GM21528 (cell line): ENCODE results near the gene HTR1B.

Source experiments
- ATAC-seq: cut with Tn5 transposase; IDR thresholded peaks from one replicate; pipeline ENCODE4 v1.9.1; 2021; ENCODE audit warnings: mild to moderate bottlenecking, moderate library complexity; ENCODE audit not compliant: unreplicated experiment, low FRiP score

The HTR1B gene

DNA sequence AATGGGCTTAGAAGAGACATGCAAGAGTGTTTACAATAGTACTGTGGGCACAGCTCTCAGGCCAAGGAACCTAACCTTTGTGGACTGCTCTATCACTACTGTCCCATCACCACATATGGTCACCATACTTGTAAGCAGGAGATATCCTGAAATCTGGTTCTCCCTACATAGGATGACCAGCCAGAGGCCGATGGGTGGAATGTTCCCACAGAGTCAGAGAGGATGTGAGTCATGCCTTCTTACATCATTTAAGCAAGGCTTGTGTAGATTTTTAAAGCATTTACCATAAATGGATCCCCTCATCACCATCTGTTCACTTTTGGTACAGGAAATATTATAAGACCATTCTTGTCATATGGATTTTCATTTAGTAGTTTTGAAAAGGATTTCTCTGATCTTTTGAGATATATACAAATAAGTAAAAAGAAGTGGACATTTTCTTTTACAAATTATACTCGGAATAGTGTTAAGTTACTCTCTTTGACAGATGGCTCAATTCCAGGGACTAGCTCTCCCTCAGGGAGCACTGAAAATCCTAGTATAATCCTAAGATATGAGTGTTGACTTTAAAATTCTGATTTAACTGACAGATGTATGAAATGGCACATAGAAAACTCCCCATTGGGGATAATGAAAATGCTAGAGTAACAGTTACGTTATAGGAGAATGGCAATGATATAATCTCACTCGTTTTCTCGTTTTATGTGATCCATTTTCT, 6.6 kb downstream of the HTR1B start:
- no peak for ATAC-seq

DNA sequence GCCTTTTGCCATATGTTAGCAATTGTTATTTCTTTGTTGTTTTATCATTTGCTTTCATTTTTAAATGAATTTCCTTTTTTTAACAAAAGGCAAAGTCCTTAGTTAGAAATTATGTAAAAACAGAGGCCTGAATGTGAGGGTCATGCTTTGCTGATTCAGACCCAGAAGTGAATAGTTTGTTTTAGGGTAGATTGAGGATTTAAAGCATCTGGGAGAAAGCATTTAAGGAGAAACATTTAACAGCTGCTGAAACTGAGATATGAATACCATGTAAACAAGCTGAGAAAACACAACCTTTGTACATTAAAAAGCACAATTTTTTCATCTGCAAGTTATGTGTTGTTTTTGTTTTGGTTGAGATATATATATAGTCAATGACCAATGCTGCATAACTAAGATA, 8.0 kb downstream of the HTR1B start:
- no peak for ATAC-seq

DNA sequence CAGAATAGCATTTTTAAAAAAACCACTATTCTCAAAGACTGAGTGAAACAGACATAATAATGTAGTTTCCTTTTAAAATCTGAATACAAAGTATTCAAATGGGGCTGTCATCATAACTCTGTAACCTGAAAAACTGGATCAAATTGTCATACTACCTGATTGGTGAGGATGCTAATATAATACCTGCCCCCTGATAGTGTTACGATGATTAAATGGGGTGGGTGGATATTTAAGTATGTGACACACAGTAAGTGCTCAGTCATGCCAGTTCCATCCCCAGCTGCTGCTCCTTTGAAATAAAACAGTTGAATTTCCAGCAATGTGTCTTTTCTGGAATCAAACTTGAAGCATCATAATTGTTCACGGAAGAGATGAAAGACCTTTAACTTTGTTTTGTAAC, 8.9 kb downstream of the HTR1B start:
- ATAC-seq = no peak

DNA sequence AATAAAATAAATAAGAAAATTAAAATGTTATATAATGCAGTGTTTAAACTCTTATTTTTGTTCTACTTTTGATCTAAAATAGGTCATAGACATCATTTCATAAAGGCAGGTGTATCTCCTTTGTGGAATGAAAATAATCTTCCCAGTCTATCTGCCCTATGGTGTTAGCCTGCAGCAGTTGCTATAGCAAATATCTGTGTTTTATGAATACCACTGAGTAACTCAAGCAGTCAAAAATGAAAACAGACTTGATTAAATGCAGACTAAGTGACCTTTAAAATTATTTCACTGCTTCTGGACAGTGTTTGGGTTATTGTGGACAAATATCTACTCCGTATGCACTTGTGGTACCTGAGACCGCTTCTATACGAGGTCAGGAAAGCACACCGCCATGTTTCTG, 11.8 kb downstream of the HTR1B start:
- ATAC-seq = no peak

DNA sequence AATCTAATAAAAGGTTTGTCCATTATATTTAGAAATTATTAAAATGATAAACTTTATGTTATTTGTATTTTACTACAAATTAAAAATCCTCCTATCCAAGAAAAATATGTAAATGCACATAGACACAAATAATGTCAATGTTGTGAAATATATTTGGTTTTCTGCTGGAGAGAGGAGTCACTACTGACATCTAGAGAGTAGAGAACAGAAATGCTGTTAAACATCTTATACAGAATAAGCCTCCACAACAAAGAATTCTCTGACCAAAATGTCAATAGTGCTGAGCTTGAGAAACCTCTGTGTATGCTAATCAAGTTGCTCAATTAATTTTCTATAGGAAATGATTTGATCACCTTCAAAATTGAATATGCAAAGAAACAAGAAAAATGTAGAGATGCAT, 12.4 kb downstream of the HTR1B start:
- no peak for ATAC-seq

DNA sequence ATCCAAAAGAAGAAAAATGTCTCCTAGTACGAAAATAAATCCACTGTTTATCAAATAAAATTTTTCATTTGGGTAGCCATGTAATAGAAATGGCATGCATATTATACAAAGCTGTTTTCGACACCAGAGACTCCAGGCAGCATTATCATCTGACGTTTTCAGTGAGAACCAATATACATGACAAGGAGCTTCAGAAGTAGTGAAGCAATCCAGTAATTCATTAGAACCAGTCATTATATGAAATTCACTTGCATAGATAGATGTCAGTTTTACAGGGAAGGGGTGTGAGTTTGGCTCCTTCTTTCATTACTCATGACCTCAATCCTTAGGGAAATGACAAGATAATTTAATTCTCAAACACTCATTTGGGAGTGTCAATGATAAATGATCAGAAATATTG, 14.7 kb downstream of the HTR1B start:
- no peak for ATAC-seq

DNA sequence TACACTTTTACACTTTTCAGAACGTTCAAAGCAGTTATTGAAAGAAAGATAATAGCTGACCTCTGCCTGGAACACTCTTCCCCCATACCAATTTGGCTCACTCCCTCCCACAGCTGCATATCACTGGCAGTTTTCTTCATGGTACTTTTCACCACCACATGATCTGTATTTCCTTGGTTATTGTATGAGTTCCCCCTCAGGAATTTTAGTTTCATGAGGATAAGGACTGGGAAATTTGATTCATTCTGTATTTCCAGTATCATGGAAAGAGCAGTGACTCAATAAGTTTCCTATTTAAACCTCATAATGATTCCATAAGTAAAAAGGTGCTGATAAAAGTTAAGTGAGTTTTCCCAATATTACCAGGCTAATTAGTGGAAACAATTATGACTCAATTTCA, 16.0 kb downstream of the HTR1B start:
- no peak for ATAC-seq

DNA sequence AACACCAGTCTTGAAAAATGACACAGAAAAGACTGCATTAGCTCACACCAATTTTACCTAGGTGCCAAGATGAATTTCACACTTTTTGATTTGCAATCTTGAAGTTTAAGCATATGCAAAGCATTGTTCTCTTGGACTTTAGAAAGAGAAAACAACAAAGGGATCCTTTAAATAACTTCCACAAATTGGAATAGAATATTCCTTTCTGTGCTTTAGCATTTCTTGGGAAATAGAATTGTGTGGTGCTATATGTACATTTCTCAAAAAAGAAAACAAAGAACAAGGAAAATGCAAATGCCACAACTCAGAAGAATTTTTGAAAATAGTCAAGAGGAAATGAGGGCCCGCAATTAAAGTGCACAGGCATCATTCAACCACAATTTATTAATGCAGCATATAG, 17.0 kb downstream of the HTR1B start:
- ATAC-seq = no peak

DNA sequence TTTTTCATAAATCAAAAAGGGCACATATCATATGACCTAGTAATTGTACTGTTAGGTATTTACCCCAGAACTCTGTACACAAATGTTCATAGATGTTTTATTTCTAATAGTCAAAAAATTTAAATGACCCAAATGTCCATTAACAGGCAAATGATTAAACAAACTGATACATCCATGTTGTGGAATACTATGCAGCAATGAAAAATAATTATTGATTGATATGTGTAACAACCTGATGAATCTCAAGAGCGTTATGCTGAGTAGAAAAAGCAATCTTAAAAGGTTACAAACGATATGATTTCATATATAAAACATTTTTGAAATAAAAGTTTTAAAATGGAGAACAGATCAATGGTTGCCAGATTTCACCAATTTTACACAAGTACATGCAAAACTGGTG, 18.1 kb downstream of the HTR1B start:
- ATAC-seq = no peak

DNA sequence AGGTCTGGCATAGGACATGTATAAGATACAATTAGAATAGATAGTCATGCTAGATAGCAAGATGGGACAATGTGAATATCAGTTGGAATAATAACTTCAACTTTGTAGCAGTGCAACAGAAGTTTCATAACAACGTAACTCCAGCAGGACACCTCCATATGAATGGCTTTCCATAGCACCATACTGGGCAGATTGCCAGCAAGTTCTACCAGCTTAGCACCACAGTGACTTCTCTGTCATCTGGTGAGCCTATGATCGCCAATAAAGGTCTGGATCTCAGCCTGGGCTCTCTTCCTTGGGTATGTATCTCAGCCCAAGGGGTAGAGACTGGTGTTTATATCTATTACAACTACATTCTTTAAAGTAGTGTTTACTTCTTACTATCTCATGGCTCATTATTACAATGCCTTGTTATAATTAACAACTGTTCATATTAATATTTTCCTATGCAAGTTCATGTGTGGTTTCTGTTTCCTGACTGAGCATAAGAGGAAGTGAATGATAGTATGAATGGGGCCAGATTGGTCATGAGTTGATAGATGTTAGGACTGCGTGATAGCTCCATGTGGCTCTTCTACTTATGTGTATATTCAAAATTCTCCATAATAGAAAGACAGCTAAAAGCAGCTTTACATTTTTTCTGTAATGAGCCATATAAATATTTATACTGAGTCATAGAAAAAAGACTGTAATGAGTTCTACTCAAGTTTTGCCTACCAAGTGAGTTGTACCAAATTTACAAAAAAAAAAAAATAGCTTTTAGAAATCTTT, 22.9 kb downstream of the HTR1B start:
- no peak for ATAC-seq

DNA sequence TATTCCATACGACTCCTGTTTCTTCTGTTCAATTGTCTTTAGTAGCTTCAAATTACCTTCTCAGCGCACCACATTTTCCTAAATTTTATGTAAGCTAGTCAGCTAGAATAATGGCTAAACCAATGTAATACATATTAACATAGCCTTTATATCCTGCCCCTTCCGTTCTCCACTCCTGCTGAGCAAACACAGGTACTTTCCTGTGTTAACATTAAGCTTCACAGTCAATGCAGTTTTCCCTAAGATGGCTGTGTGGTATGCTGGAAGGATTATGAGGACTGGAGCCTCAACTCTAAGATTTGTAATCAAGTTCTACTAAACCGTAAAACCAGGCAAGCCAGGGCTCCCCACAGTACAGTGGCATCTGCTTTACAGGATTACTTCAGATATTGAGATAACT, 29.4 kb downstream of the HTR1B start:
- no peak for ATAC-seq

DNA sequence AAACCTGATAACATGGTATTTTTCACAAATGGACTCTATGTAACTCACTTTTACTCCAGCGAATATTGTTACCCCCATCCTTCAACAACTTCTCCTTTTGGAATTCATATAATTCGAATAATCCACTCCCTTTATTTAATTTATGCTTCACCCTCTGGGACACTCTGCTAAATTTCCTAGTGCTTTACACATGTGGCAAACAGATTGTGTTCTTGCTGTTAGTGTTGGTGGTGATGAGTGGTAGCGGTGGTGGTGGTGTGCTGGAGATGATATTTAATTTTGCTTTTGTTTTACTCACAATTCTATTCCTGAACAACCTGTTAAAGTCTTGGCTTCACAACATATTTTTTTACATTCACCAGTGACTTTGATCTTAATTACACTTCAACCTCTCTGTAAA, 32.8 kb downstream of the HTR1B start:
- no peak for ATAC-seq

DNA sequence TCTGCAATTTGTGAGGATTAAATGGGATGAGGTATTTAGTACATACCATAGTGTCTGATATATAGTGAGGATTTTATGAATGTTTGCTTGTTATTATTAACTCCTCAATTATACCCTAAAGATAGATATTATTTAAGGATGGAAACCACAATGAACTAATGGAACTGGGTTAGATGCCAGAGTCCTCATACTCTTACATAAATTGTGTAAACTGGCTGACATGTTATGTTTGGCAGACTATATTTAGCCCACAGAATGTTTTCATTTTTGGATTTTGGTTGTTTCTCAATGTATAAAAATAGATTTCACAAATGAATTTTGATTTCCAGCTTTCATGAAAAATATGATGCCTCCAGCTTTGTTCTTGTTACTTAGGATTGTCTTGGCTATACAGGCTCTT, 37.6 kb downstream of the HTR1B start:
- ATAC-seq = no peak

DNA sequence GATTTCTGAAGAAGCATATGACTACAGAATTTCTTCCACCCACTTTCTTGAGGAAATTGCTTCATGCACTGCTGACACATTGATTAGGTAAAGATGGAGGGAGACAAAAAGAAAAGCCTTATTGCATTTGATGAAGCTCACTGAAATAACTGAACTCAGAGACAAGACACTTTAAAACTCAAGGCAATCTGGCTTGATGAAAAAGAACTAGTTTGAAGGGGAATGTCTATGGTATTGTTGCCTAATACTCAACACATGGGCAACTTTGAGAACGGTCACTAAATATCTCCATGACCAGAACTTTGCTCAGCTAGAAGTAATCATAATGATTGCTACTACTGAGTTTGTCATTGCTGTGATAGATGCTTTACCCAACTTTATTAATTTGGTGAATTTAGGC, 38.1 kb downstream of the HTR1B start:
- ATAC-seq = no peak

DNA sequence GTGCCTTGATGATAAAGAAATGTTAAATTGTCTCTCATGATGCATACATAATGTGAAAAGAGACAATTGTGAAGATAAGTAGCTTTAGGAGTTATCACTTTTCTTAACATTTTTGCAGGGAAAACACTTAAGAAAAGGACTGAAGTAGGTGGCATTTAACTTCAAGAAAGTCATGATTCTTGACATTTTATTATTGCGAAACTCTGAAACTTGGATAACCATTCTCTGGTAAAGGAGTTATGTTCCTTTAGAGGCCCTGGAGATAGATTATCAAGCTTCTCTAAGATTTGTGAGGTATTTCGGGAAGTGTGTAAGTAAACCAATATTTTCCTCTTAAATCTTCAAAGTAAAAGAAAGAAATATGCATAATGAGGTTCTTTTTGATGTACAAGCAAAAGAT, 38.5 kb downstream of the HTR1B start:
- no peak for ATAC-seq

DNA sequence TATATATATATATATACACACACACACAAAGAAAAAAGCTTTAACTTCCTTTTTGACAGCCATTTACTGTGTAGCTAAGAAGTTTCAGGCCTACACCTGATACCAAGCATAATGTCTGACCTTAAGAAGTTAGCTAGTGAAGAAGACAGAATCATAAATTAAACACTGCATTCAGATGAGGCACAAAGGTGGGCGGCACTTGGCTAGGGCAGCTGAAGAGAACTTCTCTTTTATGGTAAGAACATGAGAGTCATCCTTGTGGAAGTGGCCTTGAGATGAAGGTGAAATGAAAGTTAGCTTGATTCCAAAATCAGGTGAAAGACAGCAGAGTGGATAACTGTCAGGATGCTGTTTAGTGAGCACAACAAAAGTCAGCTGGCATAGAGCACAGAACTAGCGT, 46.5 kb downstream of the HTR1B start:
- no peak for ATAC-seq

DNA sequence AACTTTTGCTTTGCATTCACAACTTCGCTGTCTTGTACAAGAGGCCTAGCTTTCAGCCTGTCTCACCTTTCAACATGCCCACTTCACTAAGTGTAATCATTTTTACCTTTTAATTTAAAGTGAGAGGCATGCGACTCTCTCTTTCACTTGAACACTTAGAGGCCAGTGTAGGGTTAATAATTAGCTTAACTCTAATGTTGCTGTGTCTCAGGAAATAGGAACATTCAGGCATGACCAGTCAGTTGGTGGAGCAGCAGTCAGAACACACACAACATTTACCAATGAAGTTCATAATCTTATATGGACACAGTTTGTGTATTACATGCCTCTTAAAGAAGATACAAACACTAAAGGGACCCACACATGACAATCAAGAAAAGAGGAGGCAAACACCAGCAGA, 47.6 kb downstream of the HTR1B start:
- ATAC-seq = no peak
